HEK293T (cell line): ENCODE data around the gene TMEM196.

Experiments
- CTCF ChIA-PET: fragments of 350-600 bp; formaldehyde crosslinking; extraction: SDS; loops from one replicate; lab custom pipeline; 2021; ENCODE audit warnings: antibody characterized with exemption, inconsistent platforms; lab: Yijun Ruan, JAX
- POLR2A ChIA-PET: fragments of 350-600 bp; formaldehyde crosslinking; extraction: SDS; loops from one replicate; lab custom pipeline; 2020; ENCODE audit warnings: antibody characterized with exemption, inconsistent platforms; lab: Yijun Ruan, JAX
- DNase-seq: peaks from one replicate; pipeline ENCODE4 v3.0.0; 2012; ENCODE audit warnings: mixed read lengths; ENCODE audit errors: extremely low spot score
- ARNT ChIP-seq: fragments of 450-650 bp; IDR thresholded peaks from 2 replicates; pipeline ENCODE4 v1.6.1; 2017; ENCODE audit warnings: mild to moderate bottlenecking
- BHLHE40 ChIP-seq: fragments of 450-650 bp; IDR thresholded peaks from 2 replicates; pipeline ENCODE4 v1.6.1; 2016; ENCODE audit warnings: mild to moderate bottlenecking, moderate library complexity, borderline replicate concordance
- CTBP1 ChIP-seq: fragments of 450-650 bp; IDR thresholded peaks from 2 replicates; pipeline ENCODE4 v1.6.1; 2016; ENCODE audit warnings: borderline replicate concordance
- ELF4 ChIP-seq: fragments of 450-650 bp; IDR thresholded peaks from 2 replicates; pipeline ENCODE4 v1.6.1; 2017; ENCODE audit warnings: antibody characterized with exemption
- FOXA1 ChIP-seq: fragments of 450-650 bp; IDR thresholded peaks from 2 replicates; pipeline ENCODE4 v1.6.1; 2016; ENCODE audit warnings: mild to moderate bottlenecking
- FOXK2 ChIP-seq: fragments of 450-650 bp; IDR thresholded peaks from 2 replicates; pipeline ENCODE4 v1.6.1; 2016; ENCODE audit warnings: mild to moderate bottlenecking
- FOXM1 ChIP-seq: fragments of 450-650 bp; IDR thresholded peaks from 2 replicates; pipeline ENCODE4 v1.6.1; 2017; ENCODE audit warnings: mild to moderate bottlenecking, borderline replicate concordance
- HDGF ChIP-seq: fragments of 450-650 bp; IDR thresholded peaks from 2 replicates; pipeline ENCODE4 v1.6.1; 2017; ENCODE audit warnings: antibody characterized with exemption, borderline replicate concordance
- L3MBTL2 ChIP-seq: fragments of 450-650 bp; conservative IDR thresholded peaks from 2 replicates; pipeline ENCODE4 v1.6.1; 2016; ENCODE audit warnings: mild to moderate bottlenecking
- LEF1 ChIP-seq: fragments of 450-650 bp; IDR thresholded peaks from 2 replicates; pipeline ENCODE4 v1.6.1; 2017; ENCODE audit warnings: mild to moderate bottlenecking, borderline replicate concordance
- NFRKB ChIP-seq: fragments of 450-650 bp; IDR thresholded peaks from 2 replicates; pipeline ENCODE4 v1.6.1; 2016; ENCODE audit warnings: mild to moderate bottlenecking, moderate library complexity
- PKNOX1 ChIP-seq: fragments of 450-650 bp; IDR thresholded peaks from 2 replicates; pipeline ENCODE4 v1.6.1; 2016
- SP1 ChIP-seq: fragments of 450-650 bp; IDR thresholded peaks from 2 replicates; pipeline ENCODE4 v1.6.1; 2017
- SUZ12 ChIP-seq: fragments of 450-650 bp; IDR thresholded peaks from 2 replicates; pipeline ENCODE4 v1.6.1; 2016; ENCODE audit warnings: mild to moderate bottlenecking
- TARDBP ChIP-seq: fragments of 450-650 bp; IDR thresholded peaks from 2 replicates; pipeline ENCODE4 v1.6.1; 2016
- ZNF384 ChIP-seq: fragments of 450-650 bp; IDR thresholded peaks from 2 replicates; pipeline ENCODE4 v1.6.1; 2016

TMEM196 gene

DNA sequence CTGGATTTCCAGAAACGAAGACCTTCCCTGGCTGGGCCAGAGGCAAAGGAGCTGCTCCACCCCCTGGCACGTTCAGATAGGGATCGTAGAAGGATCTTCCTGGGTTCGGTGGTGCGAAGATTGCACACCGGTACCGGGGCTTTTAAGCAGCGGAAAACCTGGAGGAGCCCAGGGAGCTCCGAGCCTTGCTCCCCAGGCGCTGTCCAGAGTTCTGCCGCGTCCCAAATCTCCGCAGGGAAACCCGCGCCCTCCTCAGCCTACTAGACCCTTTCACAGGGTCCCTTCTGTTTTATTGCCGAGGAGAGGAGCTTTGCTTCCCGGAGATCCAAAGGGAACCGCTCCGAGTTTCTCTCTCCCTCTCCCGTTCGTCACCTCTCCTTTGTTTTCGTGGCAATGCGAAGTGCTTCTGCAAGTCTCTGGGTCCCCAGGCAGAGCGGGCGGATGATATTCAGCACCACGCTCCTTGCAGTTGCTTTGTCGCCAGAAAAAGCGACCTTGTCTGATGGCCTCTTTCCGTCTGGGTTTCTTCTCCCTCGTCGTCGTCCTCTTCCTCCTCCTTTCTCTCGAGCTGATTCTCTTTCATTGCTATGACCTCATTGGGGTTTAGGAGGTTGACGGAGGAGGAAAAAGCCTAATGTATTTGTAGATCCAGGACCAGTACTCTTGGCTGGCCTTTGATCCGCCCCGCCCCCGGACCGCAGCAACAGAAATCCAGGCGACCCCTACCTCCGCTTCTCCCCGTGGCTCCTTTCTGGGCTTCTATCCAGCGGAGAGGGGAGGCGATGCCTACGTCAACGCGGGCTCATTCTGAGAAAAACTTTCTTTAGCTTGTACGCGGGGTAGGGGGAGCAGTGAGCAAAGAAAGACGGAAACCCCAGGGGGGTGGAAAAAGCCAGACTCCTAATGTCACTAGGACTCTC, at the start of gene TMEM196:
TSS of gene TMEM196 (minus strand) at position 777 of the 920 bp plus-strand sequence. CDS start 921 bp downstream, outside the sequence.
- POLR2A ChIA-PET, result no interaction called here

DNA sequence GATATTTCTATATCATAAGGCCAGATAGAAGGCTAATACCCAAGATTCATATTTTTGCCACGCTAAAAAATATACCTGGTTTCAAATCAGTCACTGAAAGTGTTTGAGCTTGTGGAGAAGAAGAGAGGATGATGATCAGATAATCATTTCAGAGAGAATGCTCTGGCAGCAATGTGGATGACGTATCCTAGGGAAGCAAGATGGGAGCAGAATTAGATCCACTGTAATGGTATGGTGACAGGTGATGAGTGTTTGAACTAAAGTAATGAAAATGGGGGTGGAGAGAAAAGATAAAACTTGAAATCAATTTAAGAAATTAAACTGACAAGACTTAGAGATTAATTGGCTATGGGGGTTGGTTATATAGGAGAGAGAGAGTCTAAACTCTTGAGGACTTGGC, 42.7 kb upstream of the TMEM196 start:
- POLR2A ChIA-PET, result no interaction called here
- CTCF ChIA-PET, result no interaction called here
- TF ChIP-seq FOXM1, result no peak
- no peak for TF ChIP-seq ARNT
- TF ChIP-seq CTBP1, result no peak
- TF ChIP-seq NFRKB, result no peak
- TF ChIP-seq PKNOX1, result no peak
- no peak for TF ChIP-seq SP1
- no peak for TF ChIP-seq ZNF384
- no peak for TF ChIP-seq ELF4
- TF ChIP-seq BHLHE40, result no peak
- TF ChIP-seq TARDBP, result no peak
- TF ChIP-seq LEF1, result no peak
- TF ChIP-seq FOXA1, result no peak
- TF ChIP-seq HDGF, result no peak
- TF ChIP-seq L3MBTL2, result no peak
- no peak for TF ChIP-seq FOXK2
- no peak for DNase-seq

More for the DNA sequence above, at the start of gene TMEM196:
- CTCF ChIA-PET, result interaction anchor here (0.9 to 1.2 kb wide), 2 partner anchors 59 to 64 kb away, joined by 3 read pairs; partner anchors contain the start of gene POLR1F
- TF ChIP-seq ARNT, result no peak
- no peak for TF ChIP-seq ELF4
- TF ChIP-seq ZNF384, result no peak
- TF ChIP-seq FOXK2, result no peak
- no peak for TF ChIP-seq SP1
- TF ChIP-seq FOXM1, result no peak
- no peak for TF ChIP-seq CTBP1
- no peak for TF ChIP-seq TARDBP
- TF ChIP-seq BHLHE40, result no peak
- TF ChIP-seq HDGF, result no peak
- TF ChIP-seq FOXA1, result no peak
- TF ChIP-seq L3MBTL2, result no peak
- peak; percentile 20 for DNase-seq

DNA sequence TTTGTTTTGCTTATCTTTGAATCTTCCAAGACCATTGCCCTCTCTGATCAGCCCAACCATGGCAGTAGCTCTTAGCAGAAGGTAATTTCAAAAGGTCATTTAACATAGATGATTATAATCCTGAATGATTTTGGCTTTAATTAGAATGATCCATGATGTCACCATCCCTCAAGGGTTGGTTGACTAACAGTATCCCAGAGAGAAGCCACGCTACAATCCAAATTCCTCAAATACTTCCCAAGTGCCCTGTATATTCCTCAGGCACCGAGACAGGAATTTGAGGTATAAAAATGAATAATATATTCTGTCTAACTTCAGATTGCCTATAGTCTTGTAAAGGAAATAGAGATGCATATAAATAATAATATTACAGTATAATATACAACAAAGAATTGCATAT, 42.1 kb upstream of the TMEM196 start:
- no peak for DNase-seq
- ChIA-PET CTCF (no interaction called here), POLR2A (no interaction called here)
- TF ChIP-seq BHLHE40, result no peak

DNA sequence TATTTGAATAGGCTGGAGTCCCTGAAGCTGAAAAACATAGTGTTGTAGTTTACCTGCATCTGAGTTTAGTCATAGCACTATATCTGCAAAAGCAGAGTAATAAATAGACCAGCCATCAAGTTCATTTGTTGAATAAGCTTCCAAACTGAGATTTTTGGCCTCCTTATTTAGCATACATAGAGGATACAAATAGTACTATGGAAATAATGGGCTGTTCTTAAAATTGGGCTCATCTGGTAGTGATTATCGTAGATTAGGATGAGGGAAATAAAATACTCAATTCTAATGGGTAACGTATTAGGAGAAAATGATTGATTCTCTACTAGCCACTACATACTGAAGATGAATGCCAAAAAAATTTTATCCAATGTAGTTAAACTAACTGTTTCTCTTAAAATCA, 41.4 kb upstream of the TMEM196 start:
- ChIA-PET CTCF (no interaction called here), POLR2A (no interaction called here)
- no peak for DNase-seq
- TF ChIP-seq BHLHE40 (no peak), FOXM1 (no peak), SP1 (no peak), SUZ12 (no peak), TARDBP (no peak), LEF1 (no peak), ARNT (no peak), ZNF384 (no peak), ELF4 (no peak), PKNOX1 (no peak), NFRKB (no peak), HDGF (no peak), FOXA1 (no peak), FOXK2 (no peak)

GRCh38 chr7:19811386-19811785, 38.0 kb upstream of the TMEM196 start:
- ChIA-PET CTCF (no interaction called here), POLR2A (no interaction called here)
- DNase-seq, result no peak
- TF ChIP-seq BHLHE40 (no peak), ZNF384 (no peak), LEF1 (no peak), ARNT (no peak), TARDBP (no peak), FOXM1 (no peak), SP1 (no peak), ELF4 (no peak), L3MBTL2 (no peak), CTBP1 (no peak), NFRKB (no peak), HDGF (no peak), FOXA1 (no peak), SUZ12 (no peak), PKNOX1 (no peak), FOXK2 (no peak)

- ChIA-PET CTCF (no interaction called here), POLR2A (no interaction called here)
- DNase-seq, result no peak
- no peak for TF ChIP-seq TARDBP
- TF ChIP-seq HDGF, result no peak
- no peak for TF ChIP-seq CTBP1
- TF ChIP-seq LEF1, result no peak
- no peak for TF ChIP-seq SUZ12
- TF ChIP-seq PKNOX1, result no peak
- TF ChIP-seq ZNF384, result no peak
- TF ChIP-seq ELF4, result no peak
- TF ChIP-seq SP1, result no peak
- no peak for TF ChIP-seq BHLHE40
Observed at GRCh38 chr7:19798986-19799385, 25.6 kb upstream of the TMEM196 start.
